SU-DHL-6 (cell line): ENCODE measurements around the gene LRRK1.

Experiments
- EZH2phosphoT487 ChIP-seq: fragments of 200-600 bp; sonication (generic), shearing (Covaris generic); conservative IDR thresholded peaks from 2 replicates; pipeline ENCODE4 v1.6.1; 2018; ENCODE audit warnings: mild to moderate bottlenecking, antibody characterized with exemption, low read length, moderate library complexity, mixed read lengths
- TF ChIP-seq, protein P1 (sequence below): fragments of 200-600 bp; sonication (generic); IDR thresholded peaks from one replicate; pipeline ENCODE4 v1.5.1; 2017; ENCODE audit warnings: antibody characterized with exemption, mild to moderate bottlenecking, low read length, moderate library complexity; ENCODE audit not compliant: insufficient read depth, poor library complexity, severe bottlenecking

DNA sequence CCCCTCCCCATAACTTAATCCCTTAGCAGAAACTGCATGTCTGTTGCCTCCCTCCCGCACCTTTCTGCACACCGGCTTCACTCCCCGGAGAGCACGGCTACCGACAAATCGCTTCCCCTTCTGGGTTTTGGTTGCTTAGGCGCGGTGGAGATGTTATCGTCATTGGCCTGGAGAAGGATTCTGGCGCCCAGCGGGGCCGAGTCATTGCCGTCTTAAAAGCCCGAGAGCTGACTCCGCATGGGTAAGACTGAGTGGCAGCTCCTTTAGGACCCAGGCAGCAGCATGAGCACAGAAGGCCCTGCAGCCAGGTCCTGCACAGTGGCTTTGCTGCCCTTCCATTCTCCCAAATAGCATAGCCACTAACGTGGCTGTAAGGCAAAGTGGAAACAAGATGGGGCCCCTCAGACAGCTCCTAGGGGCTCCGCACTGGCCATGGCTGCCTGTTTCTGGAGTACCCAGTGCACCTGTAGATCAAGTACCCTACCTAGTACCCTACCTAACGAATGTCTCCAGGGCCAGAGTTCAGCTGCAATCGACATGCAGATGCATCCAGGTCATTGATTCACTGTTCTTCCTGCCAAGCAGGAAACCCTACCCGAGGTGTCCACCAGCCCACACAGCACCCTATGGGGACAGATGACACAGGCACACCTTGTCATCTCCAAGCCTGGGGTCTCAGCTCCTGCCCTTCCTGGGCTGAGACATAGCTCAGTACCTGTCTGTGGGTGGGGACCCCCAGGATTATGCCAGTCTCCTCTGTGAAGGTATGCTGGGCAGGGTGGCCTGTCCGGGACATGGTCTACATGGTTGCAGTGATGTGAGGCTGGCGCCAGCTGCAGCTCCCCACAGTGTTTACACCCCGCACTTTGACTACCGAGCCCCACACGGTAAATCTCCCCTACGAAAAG is 147.6 kb downstream of the LRRK1 start:
- TF ChIP-seq, protein P1, sequence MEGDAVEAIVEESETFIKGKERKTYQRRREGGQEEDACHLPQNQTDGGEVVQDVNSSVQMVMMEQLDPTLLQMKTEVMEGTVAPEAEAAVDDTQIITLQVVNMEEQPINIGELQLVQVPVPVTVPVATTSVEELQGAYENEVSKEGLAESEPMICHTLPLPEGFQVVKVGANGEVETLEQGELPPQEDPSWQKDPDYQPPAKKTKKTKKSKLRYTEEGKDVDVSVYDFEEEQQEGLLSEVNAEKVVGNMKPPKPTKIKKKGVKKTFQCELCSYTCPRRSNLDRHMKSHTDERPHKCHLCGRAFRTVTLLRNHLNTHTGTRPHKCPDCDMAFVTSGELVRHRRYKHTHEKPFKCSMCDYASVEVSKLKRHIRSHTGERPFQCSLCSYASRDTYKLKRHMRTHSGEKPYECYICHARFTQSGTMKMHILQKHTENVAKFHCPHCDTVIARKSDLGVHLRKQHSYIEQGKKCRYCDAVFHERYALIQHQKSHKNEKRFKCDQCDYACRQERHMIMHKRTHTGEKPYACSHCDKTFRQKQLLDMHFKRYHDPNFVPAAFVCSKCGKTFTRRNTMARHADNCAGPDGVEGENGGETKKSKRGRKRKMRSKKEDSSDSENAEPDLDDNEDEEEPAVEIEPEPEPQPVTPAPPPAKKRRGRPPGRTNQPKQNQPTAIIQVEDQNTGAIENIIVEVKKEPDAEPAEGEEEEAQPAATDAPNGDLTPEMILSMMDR, result no peak
- no peak for TF ChIP-seq EZH2phosphoT487
